HL-60 (cell line): ENCODE results near the gene FSTL4.

Experiments
- DNase-seq, 2 experiments: peaks; one replicate each; pipeline ENCODE4 v3.0.0-alpha.2; 2010 to 2020; ENCODE audit warnings: low read depth in 1 of 2, low spot score in 1 of 2
- H3K27ac ChIP-seq: fragments of 250-450 bp; sonication (Bioruptor Pico); replicated peaks from 2 replicates; pipeline ENCODE4 v1.5.1; 2020; ENCODE audit warnings: mild to moderate bottlenecking, moderate library complexity
- H3K27me3 ChIP-seq: fragments of 250-450 bp; sonication (Bioruptor Pico); 2 replicates; pipeline ENCODE4 v1.5.1; 2021; ENCODE audit warnings: mild to moderate bottlenecking, moderate library complexity; ENCODE audit not compliant: insufficient read depth, poor library complexity, severe bottlenecking
- H3K4me3 ChIP-seq: replicated peaks from 2 replicates; pipeline ENCODE4 v1.5.1; 2011; ENCODE audit warnings: mild to moderate bottlenecking, control low read depth, low read length; ENCODE audit not compliant: insufficient read depth
- GABPA ChIP-seq: IDR thresholded peaks from 2 replicates; pipeline ENCODE4 v1.6.1; 2012; ENCODE audit warnings: low read depth
- POLR2AphosphoS5 ChIP-seq: IDR thresholded peaks from 2 replicates; pipeline ENCODE4 v1.6.1; 2012; ENCODE audit warnings: low read depth
- SPI1 ChIP-seq: IDR thresholded peaks from 2 replicates; pipeline ENCODE4 v1.6.1; 2012; ENCODE audit warnings: low read depth, mild to moderate bottlenecking, borderline replicate concordance
- TF ChIP-seq, protein P1 (sequence below): IDR thresholded peaks from 2 replicates; pipeline ENCODE4 v1.6.1; 2012; ENCODE audit warnings: low read depth; ENCODE audit not compliant: insufficient replicate concordance
- TF ChIP-seq, protein P2 (sequence below): IDR thresholded peaks from one replicate; pipeline ENCODE4 v1.5.1; 2011; ENCODE audit warnings: low read length, control low read depth, inconsistent platforms; ENCODE audit not compliant: insufficient read depth

Gene FSTL4

DNA sequence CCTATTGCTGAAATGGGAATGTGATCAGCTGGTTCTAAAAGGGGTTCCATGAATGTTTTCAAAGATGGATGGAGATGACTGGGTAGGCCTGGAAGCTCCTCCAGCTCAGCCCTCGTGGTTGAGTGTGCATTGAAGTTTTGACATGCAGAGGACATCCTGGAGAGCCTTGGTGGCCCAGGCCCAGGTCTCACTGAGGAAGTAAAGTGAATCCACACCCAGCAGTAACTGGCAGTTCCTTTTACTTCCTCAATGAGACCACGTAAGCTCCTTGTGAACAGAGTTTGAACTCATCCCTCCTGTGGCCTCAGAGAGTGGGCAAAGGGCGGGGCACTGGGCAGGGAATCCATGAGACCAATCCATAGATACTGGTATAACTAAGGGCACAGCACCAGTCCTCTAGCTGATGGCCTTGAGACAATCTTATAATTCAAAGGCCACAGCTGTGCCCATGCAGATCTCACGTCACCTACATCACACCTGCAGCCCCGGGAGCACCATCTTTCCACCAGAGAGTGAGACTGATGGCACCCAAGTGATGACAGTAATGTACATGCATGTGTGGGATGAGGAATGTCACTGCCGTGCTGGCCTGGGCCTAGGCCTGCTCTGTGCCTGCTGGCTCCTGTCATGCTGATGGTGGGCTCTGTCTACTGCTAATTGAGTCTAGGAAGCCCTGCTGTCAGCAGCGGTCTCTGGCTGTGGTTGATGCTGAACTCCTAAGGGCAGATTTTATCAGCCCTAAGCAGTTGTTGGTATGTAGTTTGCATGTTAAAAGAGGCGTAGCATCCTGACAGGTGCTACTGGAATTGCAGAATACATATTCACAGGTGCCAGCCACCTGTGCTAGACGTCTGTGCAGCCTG lies 257.8 kb downstream of the FSTL4 start:
- Histone ChIP-seq H3K4me3 (no peak overlapping the region), H3K27me3 (no peaks in the 10 kb centered on the region), H3K27ac (no peak overlapping the region)
- peak; percentile 50; the same call in 1 of the 2 replicates for TF ChIP-seq SPI1
- no peak for TF ChIP-seq POLR2AphosphoS5
- DNase-seq = peak in 1 of 2 experiments; percentile 37

DNA sequence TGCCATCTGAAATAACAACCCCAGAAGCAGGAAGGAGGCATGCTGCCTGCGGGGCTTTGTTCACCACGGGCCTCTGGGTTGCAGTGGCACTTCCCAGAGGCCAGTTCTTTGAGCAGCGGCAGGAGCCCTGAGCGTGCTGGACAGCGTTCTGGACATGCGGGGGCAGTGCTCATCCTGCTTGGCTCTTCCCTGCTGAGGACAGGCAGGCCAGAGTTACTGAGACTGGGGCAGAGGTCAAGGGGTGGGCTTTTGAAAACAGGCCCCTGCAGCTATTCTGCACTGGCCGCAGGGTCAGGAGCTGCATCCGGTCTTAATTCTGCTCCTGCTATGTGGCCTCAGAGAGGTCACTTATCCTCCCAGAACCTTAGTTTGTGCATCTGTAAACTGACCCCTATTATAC lies 258.6 kb downstream of the FSTL4 start:
- no peak overlapping the region for H3K27ac ChIP-seq
- TF ChIP-seq GABPA (no peak), POLR2AphosphoS5 (no peak), SPI1 (no peak)
- TF ChIP-seq, protein P1, sequence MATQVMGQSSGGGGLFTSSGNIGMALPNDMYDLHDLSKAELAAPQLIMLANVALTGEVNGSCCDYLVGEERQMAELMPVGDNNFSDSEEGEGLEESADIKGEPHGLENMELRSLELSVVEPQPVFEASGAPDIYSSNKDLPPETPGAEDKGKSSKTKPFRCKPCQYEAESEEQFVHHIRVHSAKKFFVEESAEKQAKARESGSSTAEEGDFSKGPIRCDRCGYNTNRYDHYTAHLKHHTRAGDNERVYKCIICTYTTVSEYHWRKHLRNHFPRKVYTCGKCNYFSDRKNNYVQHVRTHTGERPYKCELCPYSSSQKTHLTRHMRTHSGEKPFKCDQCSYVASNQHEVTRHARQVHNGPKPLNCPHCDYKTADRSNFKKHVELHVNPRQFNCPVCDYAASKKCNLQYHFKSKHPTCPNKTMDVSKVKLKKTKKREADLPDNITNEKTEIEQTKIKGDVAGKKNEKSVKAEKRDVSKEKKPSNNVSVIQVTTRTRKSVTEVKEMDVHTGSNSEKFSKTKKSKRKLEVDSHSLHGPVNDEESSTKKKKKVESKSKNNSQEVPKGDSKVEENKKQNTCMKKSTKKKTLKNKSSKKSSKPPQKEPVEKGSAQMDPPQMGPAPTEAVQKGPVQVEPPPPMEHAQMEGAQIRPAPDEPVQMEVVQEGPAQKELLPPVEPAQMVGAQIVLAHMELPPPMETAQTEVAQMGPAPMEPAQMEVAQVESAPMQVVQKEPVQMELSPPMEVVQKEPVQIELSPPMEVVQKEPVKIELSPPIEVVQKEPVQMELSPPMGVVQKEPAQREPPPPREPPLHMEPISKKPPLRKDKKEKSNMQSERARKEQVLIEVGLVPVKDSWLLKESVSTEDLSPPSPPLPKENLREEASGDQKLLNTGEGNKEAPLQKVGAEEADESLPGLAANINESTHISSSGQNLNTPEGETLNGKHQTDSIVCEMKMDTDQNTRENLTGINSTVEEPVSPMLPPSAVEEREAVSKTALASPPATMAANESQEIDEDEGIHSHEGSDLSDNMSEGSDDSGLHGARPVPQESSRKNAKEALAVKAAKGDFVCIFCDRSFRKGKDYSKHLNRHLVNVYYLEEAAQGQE = no peak
- TF ChIP-seq, protein P2, sequence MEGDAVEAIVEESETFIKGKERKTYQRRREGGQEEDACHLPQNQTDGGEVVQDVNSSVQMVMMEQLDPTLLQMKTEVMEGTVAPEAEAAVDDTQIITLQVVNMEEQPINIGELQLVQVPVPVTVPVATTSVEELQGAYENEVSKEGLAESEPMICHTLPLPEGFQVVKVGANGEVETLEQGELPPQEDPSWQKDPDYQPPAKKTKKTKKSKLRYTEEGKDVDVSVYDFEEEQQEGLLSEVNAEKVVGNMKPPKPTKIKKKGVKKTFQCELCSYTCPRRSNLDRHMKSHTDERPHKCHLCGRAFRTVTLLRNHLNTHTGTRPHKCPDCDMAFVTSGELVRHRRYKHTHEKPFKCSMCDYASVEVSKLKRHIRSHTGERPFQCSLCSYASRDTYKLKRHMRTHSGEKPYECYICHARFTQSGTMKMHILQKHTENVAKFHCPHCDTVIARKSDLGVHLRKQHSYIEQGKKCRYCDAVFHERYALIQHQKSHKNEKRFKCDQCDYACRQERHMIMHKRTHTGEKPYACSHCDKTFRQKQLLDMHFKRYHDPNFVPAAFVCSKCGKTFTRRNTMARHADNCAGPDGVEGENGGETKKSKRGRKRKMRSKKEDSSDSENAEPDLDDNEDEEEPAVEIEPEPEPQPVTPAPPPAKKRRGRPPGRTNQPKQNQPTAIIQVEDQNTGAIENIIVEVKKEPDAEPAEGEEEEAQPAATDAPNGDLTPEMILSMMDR = no peak
- no peaks in the 10 kb centered on the region for H3K27me3 ChIP-seq
- H3K4me3 ChIP-seq = no peak overlapping the region
- no peak for DNase-seq

DNA sequence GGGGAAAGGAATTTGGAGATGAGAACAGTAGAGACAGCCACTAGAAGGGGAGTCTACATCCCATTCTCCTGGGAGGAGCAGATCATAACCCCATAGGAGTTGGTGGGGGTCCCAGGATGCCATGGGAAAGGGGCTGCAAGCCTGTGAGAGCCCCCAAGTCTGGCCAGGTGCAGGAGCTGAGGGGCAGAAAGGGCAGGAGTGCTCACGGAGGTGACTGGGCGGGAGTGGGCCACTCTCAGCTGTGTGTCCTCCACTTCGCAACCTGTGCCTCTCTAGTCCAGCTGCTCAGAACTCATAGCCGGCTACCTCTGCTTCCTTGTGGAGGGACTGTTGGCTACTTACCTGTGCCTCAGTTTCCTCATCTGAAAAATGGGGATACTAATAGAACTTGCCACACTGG lies 263.9 kb downstream of the FSTL4 start:
- DNase-seq = no peak
- H3K4me3 ChIP-seq = no peak overlapping the region
- no peaks in the 10 kb centered on the region for H3K27me3 ChIP-seq
- TF ChIP-seq GABPA (no peak), POLR2AphosphoS5 (no peak), SPI1 (no peak)
- TF ChIP-seq, protein P1 = no peak
- TF ChIP-seq, protein P2 = no peak
- no peak overlapping the region for H3K27ac ChIP-seq

DNA sequence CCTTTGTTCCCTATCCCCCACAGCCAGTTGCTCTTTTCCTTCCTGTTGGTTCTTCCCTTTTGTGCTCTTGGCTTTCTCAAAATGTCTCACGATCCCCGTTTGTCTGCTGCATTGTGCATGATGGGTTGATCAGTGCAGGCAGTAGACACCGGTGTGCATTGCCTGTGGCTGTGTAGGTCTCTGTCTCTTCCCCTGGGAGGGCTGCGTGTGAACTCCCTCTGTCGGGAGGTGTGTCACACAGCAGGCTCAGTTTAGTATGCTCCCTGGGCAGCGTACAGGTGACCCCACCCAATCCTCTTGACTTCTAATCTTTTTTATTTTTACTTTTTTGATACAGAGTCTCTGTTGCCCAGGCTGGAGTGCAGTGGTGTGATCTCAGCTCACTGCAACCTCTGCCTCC lies 265.3 kb downstream of the FSTL4 start:
- Histone ChIP-seq H3K27me3 (no peaks in the 10 kb centered on the region), H3K27ac (no peak overlapping the region), H3K4me3 (no peak overlapping the region)
- no peak for DNase-seq
- TF ChIP-seq, protein P2 = no peak
- TF ChIP-seq, protein P1 = no peak
- TF ChIP-seq SPI1 (no peak), POLR2AphosphoS5 (no peak), GABPA (no peak)
